Measurements from ENCODE around the gene NMNAT1.
"Not testable (repeated sequence)": the region's sequence is repeated elsewhere in the genome, so short reads cannot be mapped to it uniquely, and the experiment has no call there.

The NMNAT1 gene

GRCh38 chr1:9993561-9994075 lies 50.3 kb downstream of the NMNAT1 start:
- H3K4me3 ChIP-seq (ENCODE audit: low read depth, low read length), result no peak overlapping the region
- no peak for TF ChIP-seq CTCF (IDR thresholded peaks at IDR 0.05; ENCODE audit: borderline replicate concordance, insufficient read depth, low read depth, low read length)

- no peak for TF ChIP-seq CTCF (IDR thresholded peaks at IDR 0.05; ENCODE audit: borderline replicate concordance, insufficient read depth, low read depth, low read length)
- H3K4me3 ChIP-seq (ENCODE audit: low read depth, low read length), result no peak within 1 kb of the TSS
These were observed 53.6 kb downstream of the NMNAT1 start, which contains the start of gene RBP7 for GRCh38 chr1:9996624-9997582. Gene RBP7, plus strand, starts transcription at chr1:9997228. Its CDS starts 31 bp downstream, at chr1:9997259.

GRCh38 chr1:10001016-10001665 lies 57.9 kb downstream of the NMNAT1 start:
- no peak overlapping the region for H3K4me3 ChIP-seq (ENCODE audit: low read depth, low read length)
- TF ChIP-seq CTCF (IDR thresholded peaks at IDR 0.05; ENCODE audit: borderline replicate concordance, insufficient read depth, low read depth, low read length), result no peak

- not testable (repeated sequence) for H3K4me3 ChIP-seq (ENCODE audit: low read depth, low read length)
These were observed 62.0 kb downstream of the NMNAT1 start for GRCh38 chr1:10005248-10005647.

- no peak for TF ChIP-seq CTCF (IDR thresholded peaks at IDR 0.05; ENCODE audit: borderline replicate concordance, insufficient read depth, low read depth, low read length)
- no peak overlapping the region for H3K4me3 ChIP-seq (ENCODE audit: low read depth, low read length)
These were observed 63.9 kb downstream of the NMNAT1 start for GRCh38 chr1:10007169-10007568.

GRCh38 chr1:10014016-10014415 lies 70.7 kb downstream of the NMNAT1 start:
- TF ChIP-seq CTCF (IDR thresholded peaks at IDR 0.05; ENCODE audit: borderline replicate concordance, insufficient read depth, low read depth, low read length), result no peak
- no peak overlapping the region for H3K4me3 ChIP-seq (ENCODE audit: low read depth, low read length)

- no peak overlapping the region for H3K4me3 ChIP-seq (ENCODE audit: low read depth, low read length)
- no peak for TF ChIP-seq CTCF (IDR thresholded peaks at IDR 0.05; ENCODE audit: borderline replicate concordance, insufficient read depth, low read depth, low read length)
These were observed 76.3 kb downstream of the NMNAT1 start for GRCh38 chr1:10019561-10019960.
